Measurements from ENCODE around the gene CASP4.

Gene CASP4

GRCh38 chr11:104908186-104908531, 60.2 kb downstream of the CASP4 start:
- TF ChIP-seq ZNF274 (IDR thresholded peaks at IDR 0.05; ENCODE audit: low read depth, low read length): no peak
- no peak for TF ChIP-seq SUZ12 (IDR thresholded peaks at IDR 0.05; ENCODE audit: extremely low read depth, insufficient read depth, insufficient read length)
- no peak for TF ChIP-seq YY1 (IDR thresholded peaks at IDR 0.05; ENCODE audit: insufficient read depth, insufficient read length)
- H3K4me1 ChIP-seq (ENCODE audit: insufficient read depth, insufficient read length): no peaks in the 10 kb centered on the region
- no peak overlapping the region for H3K9ac ChIP-seq (ENCODE audit: insufficient read length, low read depth)
- no peaks in the 10 kb centered on the region for H3K36me3 ChIP-seq (ENCODE audit: insufficient read depth, insufficient read length, low read length)
- no peaks in the 10 kb centered on the region for H3K27me3 ChIP-seq (ENCODE audit: insufficient read depth, insufficient read length)
- H3K4me3 ChIP-seq (ENCODE audit: insufficient read length, low read depth): no peak overlapping the region
- no peaks in the 10 kb centered on the region for H3K9me3 ChIP-seq (ENCODE audit: insufficient read depth, low read length)
- no peak for DNase-seq (ENCODE audit: low read depth, low spot score)

GRCh38 chr11:104907521-104908185, 60.7 kb downstream of the CASP4 start:
- no peaks in the 10 kb centered on the region for H3K27me3 ChIP-seq (ENCODE audit: insufficient read depth, insufficient read length)
- no peak overlapping the region for H3K4me3 ChIP-seq (ENCODE audit: insufficient read length, low read depth)
- DNase-seq (ENCODE audit: low read depth, low spot score): no peak
- no peaks in the 10 kb centered on the region for H3K4me1 ChIP-seq (ENCODE audit: insufficient read depth, insufficient read length)
- H3K9me3 ChIP-seq (ENCODE audit: insufficient read depth, low read length): no peaks in the 10 kb centered on the region
- H3K9ac ChIP-seq (ENCODE audit: insufficient read length, low read depth): no peak overlapping the region
- TF ChIP-seq YY1 (IDR thresholded peaks at IDR 0.05; ENCODE audit: insufficient read depth, insufficient read length) (no peak), ZNF274 (IDR thresholded peaks at IDR 0.05; ENCODE audit: low read depth, low read length) (no peak), SUZ12 (IDR thresholded peaks at IDR 0.05; ENCODE audit: extremely low read depth, insufficient read depth, insufficient read length) (no peak)
- H3K36me3 ChIP-seq (ENCODE audit: insufficient read depth, insufficient read length, low read length): no peaks in the 10 kb centered on the region

GRCh38 chr11:104905271-104905670, 63.1 kb downstream of the CASP4 start:
- no peaks in the 10 kb centered on the region for H3K36me3 ChIP-seq (ENCODE audit: insufficient read depth, insufficient read length, low read length)
- H3K9me3 ChIP-seq (ENCODE audit: insufficient read depth, low read length): no peaks in the 10 kb centered on the region
- DNase-seq (ENCODE audit: low read depth, low spot score): no peak
- no peaks in the 10 kb centered on the region for H3K4me1 ChIP-seq (ENCODE audit: insufficient read depth, insufficient read length)
- no peaks in the 10 kb centered on the region for H3K27me3 ChIP-seq (ENCODE audit: insufficient read depth, insufficient read length)
- H3K4me3 ChIP-seq (ENCODE audit: insufficient read length, low read depth): no peak overlapping the region
- no peak overlapping the region for H3K9ac ChIP-seq (ENCODE audit: insufficient read length, low read depth)
- TF ChIP-seq ZNF274 (IDR thresholded peaks at IDR 0.05; ENCODE audit: low read depth, low read length) (no peak), YY1 (IDR thresholded peaks at IDR 0.05; ENCODE audit: insufficient read depth, insufficient read length) (no peak), SUZ12 (IDR thresholded peaks at IDR 0.05; ENCODE audit: extremely low read depth, insufficient read depth, insufficient read length) (no peak)

- Histone ChIP-seq H3K4me1 (ENCODE audit: insufficient read depth, insufficient read length) (no peaks in the 10 kb centered on the region), H3K36me3 (ENCODE audit: insufficient read depth, insufficient read length, low read length) (no peaks in the 10 kb centered on the region), H3K27me3 (ENCODE audit: insufficient read depth, insufficient read length) (no peaks in the 10 kb centered on the region), H3K4me3 (ENCODE audit: insufficient read length, low read depth) (no peak overlapping the region), H3K9me3 (ENCODE audit: insufficient read depth, low read length) (no peaks in the 10 kb centered on the region), H3K9ac (ENCODE audit: insufficient read length, low read depth) (no peak overlapping the region)
- no peak for DNase-seq (ENCODE audit: low read depth, low spot score)
- TF ChIP-seq YY1 (IDR thresholded peaks at IDR 0.05; ENCODE audit: insufficient read depth, insufficient read length) (no peak), ZNF274 (IDR thresholded peaks at IDR 0.05; ENCODE audit: low read depth, low read length) (no peak), SUZ12 (IDR thresholded peaks at IDR 0.05; ENCODE audit: extremely low read depth, insufficient read depth, insufficient read length) (no peak)
Measured at GRCh38 chr11:104899226-104899625, 69.1 kb downstream of the CASP4 start.

- no peaks in the 10 kb centered on the region for H3K4me1 ChIP-seq (ENCODE audit: insufficient read depth, insufficient read length)
- TF ChIP-seq SUZ12 (IDR thresholded peaks at IDR 0.05; ENCODE audit: extremely low read depth, insufficient read depth, insufficient read length): no peak
- no peak for TF ChIP-seq YY1 (IDR thresholded peaks at IDR 0.05; ENCODE audit: insufficient read depth, insufficient read length)
- TF ChIP-seq ZNF274 (IDR thresholded peaks at IDR 0.05; ENCODE audit: low read depth, low read length): no peak
- DNase-seq (ENCODE audit: low read depth, low spot score): no peak
- H3K36me3 ChIP-seq (ENCODE audit: insufficient read depth, insufficient read length, low read length): no peaks in the 10 kb centered on the region
- H3K9ac ChIP-seq (ENCODE audit: insufficient read length, low read depth): no peak overlapping the region
- no peaks in the 10 kb centered on the region for H3K9me3 ChIP-seq (ENCODE audit: insufficient read depth, low read length)
- H3K27me3 ChIP-seq (ENCODE audit: insufficient read depth, insufficient read length): no peaks in the 10 kb centered on the region
- no peak overlapping the region for H3K4me3 ChIP-seq (ENCODE audit: insufficient read length, low read depth)
Measured at GRCh38 chr11:104898685-104899013, 69.7 kb downstream of the CASP4 start.

- Histone ChIP-seq H3K27me3 (ENCODE audit: insufficient read depth, insufficient read length) (no peaks in the 10 kb centered on the region), H3K36me3 (ENCODE audit: insufficient read depth, insufficient read length, low read length) (no peaks in the 10 kb centered on the region), H3K4me3 (ENCODE audit: insufficient read length, low read depth) (no peak within 1 kb of the TSS), H3K4me1 (ENCODE audit: insufficient read depth, insufficient read length) (no peaks in the 10 kb centered on the region), H3K9me3 (ENCODE audit: insufficient read depth, low read length) (no peaks in the 10 kb centered on the region), H3K9ac (ENCODE audit: insufficient read length, low read depth) (no peak within 1 kb of the TSS)
- DNase-seq (ENCODE audit: low read depth, low spot score): no peak
- TF ChIP-seq YY1 (IDR thresholded peaks at IDR 0.05; ENCODE audit: insufficient read depth, insufficient read length): no peak
- no peak for TF ChIP-seq SUZ12 (IDR thresholded peaks at IDR 0.05; ENCODE audit: extremely low read depth, insufficient read depth, insufficient read length)
- TF ChIP-seq ZNF274 (IDR thresholded peaks at IDR 0.05; ENCODE audit: low read depth, low read length): no peak
Measured at GRCh38 chr11:104897891-104898684, 70.3 kb downstream of the CASP4 start, which contains the start of gene CASP12. Gene CASP12 (minus strand): TSS chr11:104898460.

GRCh38 chr11:104895634-104896033, 72.7 kb downstream of the CASP4 start:
- no peaks in the 10 kb centered on the region for H3K27me3 ChIP-seq (ENCODE audit: insufficient read depth, insufficient read length)
- no peak for DNase-seq (ENCODE audit: low read depth, low spot score)
- no peaks in the 10 kb centered on the region for H3K9me3 ChIP-seq (ENCODE audit: insufficient read depth, low read length)
- no peak overlapping the region for H3K9ac ChIP-seq (ENCODE audit: insufficient read length, low read depth)
- no peak for TF ChIP-seq YY1 (IDR thresholded peaks at IDR 0.05; ENCODE audit: insufficient read depth, insufficient read length)
- no peak for TF ChIP-seq SUZ12 (IDR thresholded peaks at IDR 0.05; ENCODE audit: extremely low read depth, insufficient read depth, insufficient read length)
- TF ChIP-seq ZNF274 (IDR thresholded peaks at IDR 0.05; ENCODE audit: low read depth, low read length): no peak
- H3K4me1 ChIP-seq (ENCODE audit: insufficient read depth, insufficient read length): no peaks in the 10 kb centered on the region
- no peak overlapping the region for H3K4me3 ChIP-seq (ENCODE audit: insufficient read length, low read depth)
- H3K36me3 ChIP-seq (ENCODE audit: insufficient read depth, insufficient read length, low read length): no peaks in the 10 kb centered on the region
